ENCODE measurements around the gene LGR6.

The LGR6 gene

DNA sequence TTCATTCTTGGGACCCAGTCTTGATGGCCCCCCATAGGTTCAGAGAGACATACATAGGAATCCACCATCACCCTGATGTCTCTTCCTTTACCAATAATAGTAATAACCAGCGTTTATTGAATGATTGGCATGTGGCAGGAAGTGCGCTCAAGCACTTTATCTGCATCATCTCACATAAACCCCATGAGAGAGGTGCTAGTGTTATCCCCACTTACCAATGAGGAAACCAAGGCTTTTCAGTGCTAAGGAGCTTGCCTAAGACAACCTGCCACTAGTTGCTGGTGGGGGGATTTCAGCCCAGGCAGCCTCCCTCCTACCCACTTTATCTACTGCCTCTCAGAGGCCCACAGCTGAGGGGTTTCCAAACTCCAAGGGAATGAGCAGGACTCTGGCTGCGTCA, 7.7 kb downstream of the LGR6 start:
- Histone ChIP-seq H3K9me3 (ENCODE audit: control insufficient read depth, insufficient read depth, low read depth, low read length) (no peaks in the 10 kb centered on the region), H3K4me3 (ENCODE audit: low read depth, low read length) (no peak overlapping the region), H3K4me1 (ENCODE audit: control insufficient read depth, insufficient read depth, low read length) (no peaks in the 10 kb centered on the region), H3K36me3 (ENCODE audit: control insufficient read depth in 2 of 2, insufficient read depth in 1 of 2, low read length in 2 of 2) (no peaks in the 10 kb centered on the region), H3K27ac (ENCODE audit: extremely low read depth, low read depth, low read length) (no peak overlapping the region)
- TF ChIP-seq, protein P1, sequence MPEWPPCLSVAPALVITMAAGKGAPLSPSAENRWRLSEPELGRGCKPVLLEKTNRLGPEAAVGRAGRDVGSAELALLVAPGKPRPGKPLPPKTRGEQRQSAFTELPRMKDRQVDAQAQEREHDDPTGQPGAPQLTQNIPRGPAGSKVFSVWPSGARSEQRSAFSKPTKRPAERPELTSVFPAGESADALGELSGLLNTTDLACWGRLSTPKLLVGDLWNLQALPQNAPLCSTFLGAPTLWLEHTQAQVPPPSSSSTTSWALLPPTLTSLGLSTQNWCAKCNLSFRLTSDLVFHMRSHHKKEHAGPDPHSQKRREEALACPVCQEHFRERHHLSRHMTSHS (tag by site-specific recombination; IDR thresholded peaks at IDR 0.05) = no peak
- TF ChIP-seq MZF1 (tag by site-specific recombination; IDR thresholded peaks at IDR 0.05; ENCODE audit: borderline replicate concordance) (no peak), ZNF654 (tag by site-specific recombination; IDR thresholded peaks at IDR 0.05; ENCODE audit: low read depth) (no peak), ZNF629 (tag by site-specific recombination; IDR thresholded peaks at IDR 0.05) (no peak), ZNF10 (tag by site-specific recombination; IDR thresholded peaks at IDR 0.05) (no peak), ZNF274 (IDR thresholded peaks at IDR 0.05; ENCODE audit: low read length) (no peak), ZNF274 (tag by site-specific recombination; IDR thresholded peaks at IDR 0.05; ENCODE audit: borderline replicate concordance) (no peak), ZNF404 (tag by site-specific recombination; IDR thresholded peaks at IDR 0.05) (no peak)
- TF ChIP-seq, protein P2, sequence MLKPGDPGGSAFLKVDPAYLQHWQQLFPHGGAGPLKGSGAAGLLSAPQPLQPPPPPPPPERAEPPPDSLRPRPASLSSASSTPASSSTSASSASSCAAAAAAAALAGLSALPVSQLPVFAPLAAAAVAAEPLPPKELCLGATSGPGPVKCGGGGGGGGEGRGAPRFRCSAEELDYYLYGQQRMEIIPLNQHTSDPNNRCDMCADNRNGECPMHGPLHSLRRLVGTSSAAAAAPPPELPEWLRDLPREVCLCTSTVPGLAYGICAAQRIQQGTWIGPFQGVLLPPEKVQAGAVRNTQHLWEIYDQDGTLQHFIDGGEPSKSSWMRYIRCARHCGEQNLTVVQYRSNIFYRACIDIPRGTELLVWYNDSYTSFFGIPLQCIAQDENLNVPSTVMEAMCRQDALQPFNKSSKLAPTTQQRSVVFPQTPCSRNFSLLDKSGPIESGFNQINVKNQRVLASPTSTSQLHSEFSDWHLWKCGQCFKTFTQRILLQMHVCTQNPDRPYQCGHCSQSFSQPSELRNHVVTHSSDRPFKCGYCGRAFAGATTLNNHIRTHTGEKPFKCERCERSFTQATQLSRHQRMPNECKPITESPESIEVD (tag by site-specific recombination; IDR thresholded peaks at IDR 0.05) = no peak
- ChIA-PET POLR2A (no interaction called here), CTCF (interaction anchor here (1.2 to 10.5 kb wide), 7 partner anchors 8 to 113 kb away, joined by 3 to 155 read pairs (median 10); partner anchors contain the start of gene LGR6)

DNA sequence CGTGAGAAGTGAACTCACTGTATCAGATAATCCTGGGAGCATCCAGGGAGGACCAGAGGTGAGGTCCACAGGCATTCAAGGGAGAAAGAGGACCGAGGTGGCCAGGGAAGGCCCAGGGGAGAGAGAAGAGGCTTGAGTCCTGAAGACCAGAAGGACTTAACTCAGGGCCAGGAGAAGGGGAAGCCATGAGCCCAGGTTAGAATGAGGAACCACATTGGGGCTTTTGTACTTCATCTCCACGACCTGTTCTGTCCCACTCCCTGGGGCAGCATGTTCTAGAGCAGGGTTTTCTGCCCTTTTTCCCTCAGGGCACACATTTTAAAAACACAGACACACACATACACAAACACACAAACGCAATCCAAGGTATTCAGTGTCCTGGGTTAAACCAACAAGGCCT, 8.4 kb downstream of the LGR6 start:
- POLR2A ChIA-PET = no interaction called here
- H3K9me3 ChIP-seq (ENCODE audit: control insufficient read depth, insufficient read depth, low read depth, low read length) = no peaks in the 10 kb centered on the region
- H3K36me3 ChIP-seq (ENCODE audit: control insufficient read depth in 2 of 2, insufficient read depth in 1 of 2, low read length in 2 of 2) = no peaks in the 10 kb centered on the region
- TF ChIP-seq YY2 (tag by site-specific recombination; IDR thresholded peaks at IDR 0.05) (no peak), ZIC2 (tag by site-specific recombination; IDR thresholded peaks at IDR 0.05) (no peak), ZNF394 (tag by site-specific recombination; IDR thresholded peaks at IDR 0.05; ENCODE audit: borderline replicate concordance) (no peak), ZNF404 (tag by site-specific recombination; IDR thresholded peaks at IDR 0.05) (no peak), SALL2 (tag by site-specific recombination; IDR thresholded peaks at IDR 0.05; ENCODE audit: borderline replicate concordance) (no peak), ZSCAN23 (tag by site-specific recombination; IDR thresholded peaks at IDR 0.05) (no peak), ZNF747 (tag by site-specific recombination; IDR thresholded peaks at IDR 0.05) (no peak), ZFP41 (tag by site-specific recombination; IDR thresholded peaks at IDR 0.05; ENCODE audit: borderline replicate concordance) (no peak), IKZF3 (tag by site-specific recombination; IDR thresholded peaks at IDR 0.05) (no peak), ZNF837 (tag by site-specific recombination; IDR thresholded peaks at IDR 0.05) (no peak), ZNF239 (tag by site-specific recombination; IDR thresholded peaks at IDR 0.05) (no peak), GFI1B (tag by site-specific recombination; IDR thresholded peaks at IDR 0.05) (no peak), GLIS1 (tag by site-specific recombination; IDR thresholded peaks at IDR 0.05) (no peak)
- TF ChIP-seq, protein P3, sequence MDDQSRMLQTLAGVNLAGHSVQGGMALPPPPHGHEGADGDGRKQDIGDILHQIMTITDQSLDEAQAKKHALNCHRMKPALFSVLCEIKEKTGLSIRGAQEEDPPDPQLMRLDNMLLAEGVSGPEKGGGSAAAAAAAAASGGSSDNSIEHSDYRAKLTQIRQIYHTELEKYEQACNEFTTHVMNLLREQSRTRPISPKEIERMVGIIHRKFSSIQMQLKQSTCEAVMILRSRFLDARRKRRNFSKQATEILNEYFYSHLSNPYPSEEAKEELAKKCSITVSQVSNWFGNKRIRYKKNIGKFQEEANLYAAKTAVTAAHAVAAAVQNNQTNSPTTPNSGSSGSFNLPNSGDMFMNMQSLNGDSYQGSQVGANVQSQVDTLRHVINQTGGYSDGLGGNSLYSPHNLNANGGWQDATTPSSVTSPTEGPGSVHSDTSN (CRISPR knock-in tag; IDR thresholded peaks at IDR 0.05) = no peak
- H3K27ac ChIP-seq (ENCODE audit: extremely low read depth, low read depth, low read length) = no peak overlapping the region
- H3K4me1 ChIP-seq (ENCODE audit: control insufficient read depth, insufficient read depth, low read length) = no peaks in the 10 kb centered on the region
- no peak overlapping the region for H3K4me3 ChIP-seq (ENCODE audit: low read depth, low read length)
- CTCF ChIA-PET = interaction anchor here (1.2 to 10.5 kb wide), 5 partner anchors 8 to 113 kb away, joined by 3 to 155 read pairs (median 10); partner anchors contain the start of gene LGR6
